ENCODE measurements around the gene ADORA2B.
"Not testable (repeated sequence)": the region's sequence is repeated elsewhere in the genome, so short reads cannot be mapped to it uniquely, and the experiment has no call there.

GRCh38 chr17:15911701-15912100 is 33.2 kb upstream of the ADORA2B start:
- not testable (repeated sequence) for TF ChIP-seq CTCF, POLR2A, POLR2AphosphoS5 (IDR thresholded peaks at IDR 0.05)
